ENCODE results near the gene RABEP2. TPM values are rescaled to one million over a fixed set of nuclear protein-coding genes. Genes with fewer than 3 reads are reported as not detected.

Gene RABEP2
- total RNA-seq, 2 experiments from 2014 or later = 15.4 to 17.0 TPM

DNA sequence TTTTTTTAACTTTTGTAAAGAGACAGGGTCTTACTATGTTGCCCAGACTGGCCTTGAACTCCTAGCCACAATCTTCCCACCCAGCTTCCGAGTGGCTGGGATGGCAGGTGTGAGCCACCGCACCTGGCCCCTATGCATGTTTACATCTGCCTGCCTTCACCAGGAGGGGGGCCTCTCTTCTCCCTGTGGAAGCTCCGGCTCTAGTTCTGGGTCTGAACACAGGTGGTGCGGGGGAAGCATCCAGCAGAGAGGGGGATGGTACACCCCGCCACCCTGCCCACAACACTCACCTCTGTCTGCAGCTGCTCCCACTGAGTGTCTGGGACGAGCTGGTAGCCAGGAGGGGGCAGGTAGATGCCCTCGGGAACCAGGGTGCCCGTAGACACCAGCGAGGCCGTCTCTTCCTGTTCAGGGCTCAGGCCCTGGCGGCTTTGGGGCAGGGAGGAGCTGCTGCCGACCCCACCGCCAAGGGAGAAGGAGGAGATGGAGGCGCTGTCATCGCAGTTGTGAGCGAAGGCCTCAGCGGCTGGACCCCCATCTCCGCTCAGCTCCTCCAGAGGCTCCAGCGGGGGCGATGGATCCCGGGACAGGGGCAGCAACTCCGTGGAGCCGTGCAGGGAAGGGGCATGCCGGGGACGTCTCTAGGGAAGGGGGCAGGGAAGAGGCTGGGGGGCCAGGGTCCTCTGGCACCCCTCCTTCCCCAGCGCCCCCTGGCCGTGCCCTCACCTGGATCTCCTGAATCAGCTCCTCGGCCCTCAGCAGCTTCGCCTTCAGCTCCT, 10.9 kb downstream of the RABEP2 start:
- CTCF ChIA-PET = no interaction called here
- POLR2A ChIA-PET = no interaction called here

DNA sequence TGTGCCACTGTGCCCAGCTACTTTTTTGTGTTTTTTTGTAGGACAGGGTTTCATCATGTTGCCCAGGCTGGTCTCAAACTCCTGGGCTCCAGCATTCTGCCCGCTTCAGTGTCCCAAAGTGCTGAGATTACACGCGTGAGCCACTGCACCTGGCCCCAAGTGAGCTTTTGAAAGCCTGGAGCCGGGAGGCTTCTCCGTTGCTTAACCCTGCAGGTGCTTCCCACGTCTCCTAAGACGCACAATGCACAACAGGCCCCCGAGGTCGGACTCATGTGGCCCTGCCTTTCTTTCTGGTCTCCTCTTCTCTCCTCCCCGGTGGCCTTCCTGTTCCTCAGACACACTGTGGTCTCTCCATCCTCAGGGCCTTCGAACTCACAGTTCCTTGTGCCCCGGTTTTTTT, 12.5 kb downstream of the RABEP2 start:
- CTCF ChIA-PET = interaction anchor here (0.5 kb wide), 1 partner anchor 722 kb away, joined by 3 read pairs; no protein-coding TSS in a partner anchor
- POLR2A ChIA-PET = no interaction called here

DNA sequence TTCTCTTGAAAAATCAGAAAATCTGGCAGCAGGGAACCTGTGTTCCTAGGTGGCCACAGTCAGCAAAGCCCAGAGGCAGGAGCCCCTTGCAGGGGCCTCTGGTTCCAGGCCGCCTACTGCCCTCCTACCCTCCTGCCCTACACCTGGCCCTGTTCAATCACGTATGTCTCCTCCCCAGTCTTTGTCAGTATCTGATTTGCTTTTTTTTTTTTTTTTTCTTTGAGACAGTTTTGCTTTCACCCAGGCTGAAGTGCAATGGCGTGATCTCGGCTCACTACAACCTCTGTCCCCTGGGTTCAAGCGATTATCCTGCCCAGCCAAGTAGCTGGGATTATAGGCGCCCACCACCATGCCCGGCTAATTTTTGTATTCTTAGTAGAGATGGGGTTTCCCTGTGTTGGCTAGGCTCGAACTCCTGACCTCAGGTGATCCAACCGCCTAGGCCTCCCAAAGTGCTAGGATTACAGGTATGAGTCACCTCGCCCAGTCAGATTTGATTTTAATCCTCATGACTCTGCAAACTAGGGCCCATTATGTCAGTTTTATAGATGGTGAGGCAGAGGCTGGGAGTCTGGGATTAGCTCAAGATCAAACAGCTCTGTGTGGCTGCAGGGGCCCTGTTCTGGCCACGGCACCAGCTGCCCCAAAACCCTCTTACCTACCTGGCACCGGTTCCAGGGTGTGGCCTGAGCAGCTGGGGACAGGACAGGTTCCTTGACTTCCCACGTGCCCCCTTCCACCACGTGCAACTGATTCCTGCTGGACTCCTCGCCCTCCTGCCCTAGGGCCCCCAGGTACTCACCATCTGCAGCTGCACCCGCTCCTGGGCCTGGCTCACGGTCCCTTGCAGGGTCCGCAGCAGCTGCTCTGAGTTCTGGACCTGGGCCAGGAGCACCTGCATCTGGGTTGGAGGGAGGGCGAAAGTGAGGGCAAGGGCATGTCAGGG, 14.7 kb downstream of the RABEP2 start:
- POLR2A ChIA-PET = no interaction called here

DNA sequence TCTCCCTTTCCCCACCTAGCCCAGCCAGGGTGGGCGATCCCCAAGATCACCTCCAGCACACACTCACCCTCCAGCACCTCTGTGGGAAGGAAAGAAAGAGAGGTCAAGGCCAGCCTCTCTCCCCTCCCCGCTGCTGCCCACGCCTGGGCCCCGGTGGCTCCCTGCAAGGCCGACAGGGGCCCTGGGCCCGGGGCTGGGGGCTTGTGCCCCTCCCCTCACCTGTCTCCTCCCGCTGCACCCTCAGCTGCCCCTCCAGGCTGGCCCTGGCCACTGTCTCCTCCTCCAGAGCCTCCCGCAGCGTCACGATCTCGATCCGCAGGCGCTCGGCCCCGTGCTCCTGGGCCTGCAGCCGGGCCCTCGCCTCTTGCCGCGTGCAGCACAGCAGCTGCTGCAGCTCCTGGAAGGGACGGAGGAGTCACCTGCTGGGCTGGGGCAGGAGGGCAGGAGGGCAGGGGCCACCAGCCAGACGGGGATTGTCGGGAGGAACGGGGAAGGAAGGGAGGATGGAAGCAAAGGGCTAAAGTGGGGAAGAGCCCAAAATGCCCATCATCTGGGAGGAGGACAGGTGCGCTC, 19.2 kb downstream of the RABEP2 start:
- ChIA-PET CTCF (interaction anchor here (1.6 kb wide), 1 partner anchor 60 kb away, joined by 3 read pairs; the partner anchor contains the start of gene TUFM), POLR2A (interaction anchor here (0.6 kb wide), 1 partner anchor 39 kb away, joined by 3 read pairs; no protein-coding TSS in a partner anchor)

More for the DNA sequence above, 14.7 kb downstream of the RABEP2 start:
- CTCF ChIA-PET = no interaction called here

DNA sequence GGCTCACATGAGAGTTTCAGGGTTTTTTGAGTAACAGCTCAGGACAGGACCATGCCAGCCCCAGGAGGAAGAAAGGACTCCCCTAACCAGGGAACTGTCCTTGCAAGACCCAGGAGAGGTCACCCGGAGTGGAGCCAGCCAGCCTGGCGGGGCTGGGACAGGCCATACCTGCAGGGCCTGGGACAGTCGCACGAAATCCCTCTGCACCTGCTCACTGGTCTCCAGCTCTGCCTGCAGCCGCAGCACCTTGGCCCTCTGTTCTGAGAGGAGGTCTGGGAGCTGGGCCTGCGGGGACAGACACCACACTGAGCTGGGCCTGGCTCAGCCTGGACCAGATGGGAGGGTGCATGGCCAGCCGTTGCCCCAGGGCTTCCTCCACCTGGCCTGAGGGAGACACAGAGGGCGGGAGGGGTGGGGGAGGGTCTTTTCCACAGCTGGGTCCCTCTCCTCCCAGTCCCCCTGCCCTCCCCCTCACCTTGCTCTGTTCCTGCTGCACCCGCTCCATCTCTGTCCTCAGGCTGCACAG, 19.7 kb downstream of the RABEP2 start:
- ChIA-PET CTCF (no interaction called here), POLR2A (interaction anchor here (0.6 kb wide), 1 partner anchor 40 kb away, joined by 3 read pairs; no protein-coding TSS in a partner anchor)

DNA sequence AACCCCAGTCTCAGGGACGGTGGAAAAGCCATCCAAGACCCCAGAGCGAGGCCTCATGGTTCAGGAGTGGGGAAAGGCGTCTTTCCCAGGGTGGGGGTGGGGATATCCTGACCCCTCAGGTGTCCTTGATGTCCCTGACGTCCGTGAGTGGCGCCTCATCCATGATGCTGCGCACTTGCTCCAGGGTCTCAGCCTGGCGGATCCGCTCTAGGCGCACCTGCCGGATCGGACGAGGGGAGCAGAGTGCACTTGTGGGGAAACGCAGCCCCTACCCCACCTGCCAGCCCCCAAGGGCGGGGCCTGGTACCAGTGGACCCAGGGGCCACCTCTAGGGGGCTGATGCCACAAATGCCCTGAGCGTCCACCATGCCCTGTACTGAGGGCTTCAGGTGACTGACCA, 20.2 kb downstream of the RABEP2 start:
- CTCF ChIA-PET = no interaction called here
- POLR2A ChIA-PET = no interaction called here

DNA sequence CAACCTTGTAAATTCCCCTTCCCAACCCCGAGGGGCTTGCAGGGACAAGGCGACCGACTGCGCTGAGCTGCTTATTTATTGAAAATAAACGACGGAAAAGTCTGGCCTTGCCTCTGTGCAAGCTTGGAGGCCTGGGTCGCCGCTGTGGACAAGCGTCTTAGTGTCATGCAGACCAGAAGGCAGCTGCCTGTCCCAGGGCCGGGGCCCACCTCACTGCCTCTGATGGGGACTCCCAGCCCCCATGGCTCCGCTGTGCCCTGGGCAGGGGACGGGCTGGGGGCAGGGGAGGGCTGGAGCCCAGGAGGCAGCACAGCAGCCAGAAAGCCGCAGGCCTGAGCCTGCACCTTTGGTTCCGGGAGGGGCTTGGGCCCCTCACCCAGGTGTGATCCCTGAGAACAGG, 20.7 kb downstream of the RABEP2 start:
- CTCF ChIA-PET = no interaction called here

DNA sequence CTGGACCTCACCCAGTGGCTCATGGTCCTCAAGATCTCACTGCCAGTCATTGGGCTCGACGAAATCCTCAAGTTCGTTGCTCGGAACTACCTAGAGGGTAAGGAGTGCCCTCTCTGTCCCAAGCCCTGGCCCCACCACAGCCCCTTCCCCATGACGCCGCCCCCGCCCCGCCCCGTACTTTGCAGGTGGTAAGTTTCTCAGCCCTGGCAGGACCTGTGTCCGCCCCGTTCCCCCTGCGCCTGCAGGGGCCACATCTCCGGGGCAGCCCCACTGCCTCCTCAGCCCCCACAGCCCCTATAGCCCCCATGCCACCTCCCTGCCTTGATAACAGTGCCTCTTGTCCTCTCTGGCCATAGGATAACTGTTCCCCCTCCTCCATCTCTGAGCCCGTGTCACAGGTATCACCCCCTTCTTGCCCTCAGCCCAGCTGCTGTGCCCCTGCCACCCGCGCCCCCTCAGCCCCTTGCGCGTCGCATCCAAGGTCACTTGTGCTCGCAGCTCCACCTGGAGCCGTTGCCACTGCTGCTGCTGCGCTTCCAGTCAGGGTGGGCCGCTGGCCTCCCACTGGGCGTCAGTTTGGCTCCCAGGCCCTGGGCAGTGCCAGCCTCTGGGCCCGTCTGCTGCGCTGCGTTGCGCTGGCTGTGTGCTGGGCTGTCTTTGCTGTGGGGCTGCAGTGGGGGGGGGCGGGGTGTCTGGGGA, 21.5 kb downstream of the RABEP2 start:
- POLR2A ChIA-PET = interaction anchor here (0.6 kb wide), 2 partner anchors 50 to 63 kb away, joined by 4 to 5 read pairs; no protein-coding TSS in a partner anchor
- CTCF ChIA-PET = no interaction called here

More for the DNA sequence above, 20.7 kb downstream of the RABEP2 start:
- POLR2A ChIA-PET = interaction anchor here (0.6 kb wide), 2 partner anchors 49 to 62 kb away, joined by 4 to 5 read pairs; no protein-coding TSS in a partner anchor

DNA sequence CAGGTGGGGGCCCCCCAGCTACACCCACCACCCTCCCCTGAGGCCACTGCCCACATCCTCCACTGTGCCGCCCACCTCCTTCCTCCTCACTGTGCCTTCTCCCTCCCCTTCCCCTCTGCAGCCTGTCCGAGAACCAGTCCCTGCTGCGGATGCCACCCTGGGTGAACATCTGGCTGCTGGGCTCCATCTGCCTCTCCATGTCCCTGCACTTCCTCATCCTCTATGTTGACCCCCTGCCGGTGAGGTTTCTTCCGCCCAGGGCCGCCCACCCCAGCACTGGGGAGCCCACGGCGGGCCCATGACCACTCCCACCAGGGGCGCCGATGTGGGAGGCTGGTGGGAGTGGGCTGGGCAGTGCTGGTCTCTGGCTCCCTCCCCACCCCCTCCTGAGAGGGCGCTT, 22.1 kb downstream of the RABEP2 start:
- ChIA-PET CTCF (no interaction called here), POLR2A (no interaction called here)

DNA sequence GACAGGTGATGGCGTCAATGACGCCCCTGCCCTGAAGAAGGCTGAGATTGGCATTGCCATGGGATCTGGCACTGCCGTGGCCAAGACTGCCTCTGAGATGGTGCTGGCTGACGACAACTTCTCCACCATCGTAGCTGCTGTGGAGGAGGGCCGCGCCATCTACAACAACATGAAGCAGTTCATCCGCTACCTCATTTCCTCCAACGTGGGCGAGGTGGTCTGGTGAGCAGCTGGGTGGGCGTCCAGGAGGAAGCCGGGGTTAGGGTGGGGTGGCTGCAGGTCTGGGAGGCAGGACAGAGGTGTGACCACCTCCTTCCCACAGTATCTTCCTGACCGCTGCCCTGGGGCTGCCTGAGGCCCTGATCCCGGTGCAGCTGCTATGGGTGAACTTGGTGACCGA, 23.2 kb downstream of the RABEP2 start:
- ChIA-PET POLR2A (no interaction called here), CTCF (no interaction called here)

DNA sequence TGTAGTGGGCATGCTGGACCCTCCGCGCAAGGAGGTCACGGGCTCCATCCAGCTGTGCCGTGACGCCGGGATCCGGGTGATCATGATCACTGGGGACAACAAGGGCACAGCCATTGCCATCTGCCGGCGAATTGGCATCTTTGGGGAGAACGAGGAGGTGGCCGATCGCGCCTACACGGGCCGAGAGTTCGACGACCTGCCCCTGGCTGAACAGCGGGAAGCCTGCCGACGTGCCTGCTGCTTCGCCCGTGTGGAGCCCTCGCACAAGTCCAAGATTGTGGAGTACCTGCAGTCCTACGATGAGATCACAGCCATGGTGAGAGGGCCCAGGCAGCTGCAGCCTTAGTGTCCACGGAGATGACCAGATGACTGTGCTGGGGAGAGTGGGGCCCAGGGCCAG, 24.4 kb downstream of the RABEP2 start:
- CTCF ChIA-PET = no interaction called here
- POLR2A ChIA-PET = interaction anchor here (0.7 kb wide), 1 partner anchor 20 kb away, joined by 3 read pairs; no protein-coding TSS in a partner anchor

DNA sequence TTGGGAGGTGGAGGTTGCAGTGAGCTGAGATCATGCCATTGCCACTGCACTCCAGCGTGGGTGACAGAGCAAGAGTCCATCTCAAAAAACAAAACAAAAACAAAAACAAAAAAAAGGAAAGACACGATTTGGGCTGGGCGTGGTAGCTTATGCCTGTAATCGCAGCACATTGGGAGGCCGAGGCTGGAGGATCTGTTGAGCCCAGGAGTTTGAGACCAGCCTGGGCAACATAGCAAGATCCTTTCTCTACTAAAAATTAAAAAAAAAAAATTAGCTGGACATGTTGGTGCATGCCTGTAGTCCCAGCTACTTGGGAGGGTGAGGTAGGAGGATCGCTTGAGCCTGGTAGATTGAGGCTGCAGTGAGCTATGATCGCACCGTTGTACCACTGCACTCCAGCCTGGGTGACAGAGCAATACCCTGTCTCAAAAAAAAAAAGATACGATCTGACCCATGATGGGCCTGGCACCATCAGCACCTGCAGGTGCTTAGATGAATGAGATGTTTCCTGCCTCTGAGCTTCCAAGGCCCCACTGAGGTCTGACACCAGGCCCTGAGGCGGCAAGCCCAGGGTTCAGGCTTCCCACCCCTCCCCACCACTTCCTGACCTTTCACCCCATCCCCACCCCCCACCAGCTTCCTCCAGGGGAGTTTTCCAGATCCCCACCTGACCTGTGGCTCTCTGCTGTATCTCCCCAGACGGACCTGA, 25.0 kb downstream of the RABEP2 start:
- POLR2A ChIA-PET = interaction anchor here (0.7 kb wide), 1 partner anchor 19 kb away, joined by 3 read pairs; no protein-coding TSS in a partner anchor
- CTCF ChIA-PET = no interaction called here

DNA sequence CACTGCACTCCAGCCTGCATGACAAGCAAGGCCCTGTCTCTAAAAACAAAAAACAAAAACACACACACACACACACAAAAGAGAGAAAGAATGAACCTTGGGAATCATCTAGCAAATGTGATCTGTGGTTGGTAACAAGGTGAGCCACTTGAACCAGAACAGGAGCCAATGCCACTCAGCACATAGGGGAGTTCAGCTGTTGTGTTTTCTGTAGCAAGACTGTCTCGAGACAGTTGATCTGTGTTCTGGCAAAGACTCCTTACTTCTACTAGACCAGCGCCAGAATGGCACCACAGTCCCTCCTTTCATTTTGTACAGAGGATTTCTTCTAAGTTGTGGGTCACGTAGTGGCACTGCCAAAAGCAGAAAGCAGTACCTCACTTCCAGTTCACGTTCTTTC, 26.1 kb downstream of the RABEP2 start:
- POLR2A ChIA-PET = no interaction called here
- CTCF ChIA-PET = interaction anchor here (0.6 kb wide), 1 partner anchor 25 kb away, joined by 3 read pairs; no protein-coding TSS in a partner anchor

DNA sequence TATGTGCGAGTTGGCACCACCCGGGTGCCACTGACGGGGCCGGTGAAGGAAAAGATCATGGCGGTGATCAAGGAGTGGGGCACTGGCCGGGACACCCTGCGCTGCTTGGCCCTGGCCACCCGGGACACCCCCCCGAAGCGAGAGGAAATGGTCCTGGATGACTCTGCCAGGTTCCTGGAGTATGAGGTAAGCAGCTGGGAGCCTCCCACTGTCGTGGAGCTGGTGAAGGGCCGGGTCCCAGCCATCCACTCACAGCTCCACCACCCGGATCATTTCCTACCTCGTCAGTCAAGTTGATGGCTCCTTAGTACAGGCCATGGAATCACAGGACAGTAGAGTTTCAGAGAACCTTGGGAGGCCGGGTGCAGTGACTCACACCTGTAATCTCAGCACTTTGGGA, 26.8 kb downstream of the RABEP2 start:
- ChIA-PET CTCF (interaction anchor here (0.6 kb wide), 1 partner anchor 25 kb away, joined by 3 read pairs; no protein-coding TSS in a partner anchor), POLR2A (no interaction called here)

DNA sequence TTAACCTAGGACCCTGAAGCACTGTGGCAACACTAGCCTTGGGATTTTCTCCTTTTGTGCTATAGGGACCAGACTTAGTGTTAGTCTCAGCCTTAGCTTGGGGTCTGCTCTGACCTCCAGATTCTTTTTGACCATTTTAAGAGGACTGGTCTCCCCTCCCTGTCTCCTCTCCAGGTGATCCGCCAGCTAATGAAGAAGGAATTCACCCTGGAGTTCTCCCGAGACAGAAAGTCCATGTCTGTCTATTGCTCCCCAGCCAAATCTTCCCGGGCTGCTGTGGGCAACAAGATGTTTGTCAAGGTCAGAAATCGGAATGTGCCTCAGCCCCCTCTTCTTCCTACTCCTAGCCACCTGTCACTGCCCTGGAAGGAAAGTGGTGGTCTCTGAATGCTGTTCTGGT, 27.2 kb downstream of the RABEP2 start:
- ChIA-PET CTCF (no interaction called here), POLR2A (no interaction called here)

DNA sequence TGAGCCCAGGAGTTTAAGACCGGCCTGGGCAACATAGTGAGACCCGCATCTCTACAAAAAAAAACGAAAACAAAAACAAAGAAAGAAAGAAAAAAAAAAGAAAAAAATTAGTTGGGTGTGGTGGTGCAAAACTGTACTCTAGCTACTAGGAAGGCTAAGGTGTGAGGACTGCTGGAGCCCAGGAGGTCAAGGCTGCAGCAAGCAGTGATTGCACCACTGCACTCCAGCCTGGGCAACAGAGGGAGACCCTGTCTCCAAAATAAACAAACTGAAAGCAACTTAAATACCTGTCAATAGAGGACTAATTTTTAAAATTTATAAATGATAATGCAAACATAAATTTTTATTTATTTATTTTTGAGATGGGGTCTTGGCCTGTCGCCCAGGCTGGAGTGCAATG, 29.4 kb downstream of the RABEP2 start:
- ChIA-PET POLR2A (interaction anchor here (0.6 kb wide), 1 partner anchor 1581 kb away, joined by 4 read pairs; no protein-coding TSS in a partner anchor), CTCF (no interaction called here)

DNA sequence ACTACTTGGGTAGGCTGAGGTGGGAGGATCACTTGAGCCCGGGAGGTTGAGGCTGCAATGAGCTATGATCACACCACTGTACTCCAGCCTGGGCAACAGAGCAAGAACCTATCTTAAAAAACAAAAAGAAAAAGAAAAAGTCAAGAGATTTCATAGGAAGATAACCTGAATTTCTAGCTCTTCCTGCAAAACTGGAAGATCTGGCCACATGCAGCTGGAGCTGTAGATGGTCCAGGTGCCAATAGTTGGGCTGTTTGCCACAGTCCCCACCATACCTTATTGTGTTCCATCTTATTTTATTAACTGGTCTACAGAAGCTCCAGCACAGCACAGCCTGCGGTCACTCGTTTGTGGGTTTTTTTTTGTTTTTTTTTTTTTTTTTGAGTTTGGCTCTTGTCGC, 31.7 kb downstream of the RABEP2 start:
- ChIA-PET CTCF (no interaction called here), POLR2A (no interaction called here)

Measured in activated CD8-positive, alpha-beta memory T cell treated with anti-CD3 and anti-CD28 coated beads for 36 hours (primary cell).